ENCODE data around the gene SEMA3B.

Gene SEMA3B

DNA sequence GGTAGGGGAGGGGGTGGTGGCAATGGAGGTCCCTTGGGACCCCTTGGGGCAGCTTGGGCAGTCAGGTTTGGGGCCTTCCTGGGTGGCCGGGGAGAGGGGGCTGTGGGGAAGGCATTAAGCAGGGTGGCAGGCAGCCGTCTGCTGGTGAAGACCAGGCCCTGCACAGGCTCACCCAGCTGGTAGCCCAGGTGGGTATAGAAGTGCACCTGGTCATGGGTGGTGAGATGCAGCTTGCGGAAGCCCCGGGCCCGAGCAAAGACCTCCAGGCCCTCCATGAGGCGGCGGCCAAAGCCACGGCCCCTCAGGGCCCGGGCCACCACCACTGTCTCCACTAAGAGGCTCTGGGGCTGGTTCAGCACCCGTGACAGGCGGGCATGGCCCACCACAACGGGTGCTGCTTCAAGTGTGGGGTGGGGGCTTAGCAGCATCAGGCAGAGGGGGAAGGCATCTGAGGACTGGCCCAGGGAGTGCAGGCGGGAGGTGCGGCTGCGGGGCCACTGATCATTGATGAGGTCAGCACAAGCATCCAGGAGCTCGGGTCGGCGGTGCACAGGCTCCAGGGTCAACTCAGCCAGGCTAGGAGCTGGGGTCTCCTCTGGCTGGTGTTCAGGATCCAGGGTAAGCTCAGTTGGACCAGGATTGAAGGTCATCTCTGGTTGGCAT is 27.9 kb downstream of the SEMA3B start:
- no peak overlapping the region for H3K27ac ChIP-seq (ENCODE audit: poor library complexity, severe bottlenecking)
- no peak for ATAC-seq (ENCODE audit: low read depth)

GRCh38 chr3:50297384-50297775 is 28.4 kb downstream of the SEMA3B start:
- Histone ChIP-seq H3K27ac (ENCODE audit: poor library complexity, severe bottlenecking) (no peak overlapping the region), H3K4me1 (ENCODE audit: insufficient read depth, poor library complexity, severe bottlenecking) (peaks cover 9% of the 10 kb centered on the region), H3K27me3 (ENCODE audit: insufficient read depth, poor library complexity, severe bottlenecking) (no peaks in the 10 kb centered on the region), H3K4me3 (ENCODE audit: severe bottlenecking) (no peak overlapping the region), H3K36me3 (ENCODE audit: low read depth) (no peaks in the 10 kb centered on the region), H3K9me3 (ENCODE audit: severe bottlenecking) (no peaks in the 10 kb centered on the region)
- TF ChIP-seq CTCF (IDR thresholded peaks at IDR 0.05; ENCODE audit: poor library complexity, severe bottlenecking), result no peak
- ATAC-seq (ENCODE audit: low read depth), result no peak
- DNase-seq (ENCODE audit: low spot score), result no peak

More for the DNA sequence above, 27.9 kb downstream of the SEMA3B start:
- TF ChIP-seq CTCF (IDR thresholded peaks at IDR 0.05; ENCODE audit: poor library complexity, severe bottlenecking), result no peak
- Histone ChIP-seq H3K4me3 (ENCODE audit: severe bottlenecking) (no peak overlapping the region), H3K9me3 (ENCODE audit: severe bottlenecking) (no peaks in the 10 kb centered on the region), H3K4me1 (ENCODE audit: insufficient read depth, poor library complexity, severe bottlenecking) (peaks cover 9% of the 10 kb centered on the region), H3K27me3 (ENCODE audit: insufficient read depth, poor library complexity, severe bottlenecking) (no peaks in the 10 kb centered on the region), H3K36me3 (ENCODE audit: low read depth) (no peaks in the 10 kb centered on the region)
- no peak for DNase-seq (ENCODE audit: low spot score)

DNA sequence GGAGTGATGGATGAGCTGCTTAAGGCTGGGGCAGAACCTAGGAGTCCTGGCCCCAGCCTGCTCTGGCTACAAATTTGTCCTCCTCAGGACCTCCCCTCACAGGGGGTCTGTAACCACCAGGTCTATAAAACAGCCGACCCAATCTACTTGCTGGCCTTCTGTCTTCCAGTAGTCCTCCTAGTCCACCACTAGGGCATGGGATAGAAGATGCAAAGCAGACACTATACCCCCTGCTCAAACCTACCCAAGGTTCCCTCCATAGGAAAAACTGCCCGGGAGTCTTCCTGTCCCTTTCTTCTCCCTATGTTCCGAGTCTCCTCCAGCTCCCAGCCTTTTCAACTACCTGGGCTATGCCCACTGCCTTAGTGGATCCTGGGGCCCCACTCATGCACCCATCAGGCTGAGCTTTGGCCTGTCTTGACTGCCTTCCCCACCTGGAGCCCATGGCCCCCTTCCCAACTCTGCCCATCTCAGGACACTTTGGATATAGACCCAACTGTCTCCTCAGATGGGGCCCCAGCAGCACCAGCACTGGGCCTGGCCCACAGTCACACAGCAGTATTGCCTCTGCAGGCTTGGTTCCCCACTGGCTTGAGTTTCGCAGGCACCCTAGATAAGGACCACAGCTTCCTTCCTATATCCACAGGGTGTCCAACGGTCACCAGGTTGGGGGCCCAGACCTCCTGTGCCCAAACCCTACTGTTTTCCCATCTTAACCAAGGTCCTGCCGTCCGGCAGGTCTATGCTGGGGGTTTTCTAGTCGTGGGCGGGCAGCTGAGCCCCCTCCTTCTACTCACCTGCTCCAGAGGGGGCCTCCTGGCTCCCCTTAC is 29.2 kb downstream of the SEMA3B start:
- Histone ChIP-seq H3K27me3 (ENCODE audit: insufficient read depth, poor library complexity, severe bottlenecking) (no peaks in the 10 kb centered on the region), H3K27ac (ENCODE audit: poor library complexity, severe bottlenecking) (peak overlapping the region; percentile 95), H3K4me3 (ENCODE audit: severe bottlenecking) (peak overlapping the region; percentile 63), H3K36me3 (ENCODE audit: low read depth) (no peaks in the 10 kb centered on the region), H3K9me3 (ENCODE audit: severe bottlenecking) (no peaks in the 10 kb centered on the region), H3K4me1 (ENCODE audit: insufficient read depth, poor library complexity, severe bottlenecking) (peaks cover 9% of the 10 kb centered on the region)
- ATAC-seq (ENCODE audit: low read depth), result no peak
- no peak for DNase-seq (ENCODE audit: low spot score)
- no peak for TF ChIP-seq CTCF (IDR thresholded peaks at IDR 0.05; ENCODE audit: poor library complexity, severe bottlenecking)

- TF ChIP-seq CTCF (IDR thresholded peaks at IDR 0.05; ENCODE audit: poor library complexity, severe bottlenecking), result peak; percentile 35
- peak; percentile 99 for DNase-seq (ENCODE audit: low spot score)
- Histone ChIP-seq H3K4me1 (ENCODE audit: insufficient read depth, poor library complexity, severe bottlenecking) (peaks cover 9% of the 10 kb centered on the region), H3K9me3 (ENCODE audit: severe bottlenecking) (no peaks in the 10 kb centered on the region), H3K4me3 (ENCODE audit: severe bottlenecking) (peak within 1 kb of the TSS; percentile 63), H3K27ac (ENCODE audit: poor library complexity, severe bottlenecking) (peak within 1 kb of the TSS; percentile 95), H3K27me3 (ENCODE audit: insufficient read depth, poor library complexity, severe bottlenecking) (no peaks in the 10 kb centered on the region), H3K36me3 (ENCODE audit: low read depth) (no peaks in the 10 kb centered on the region)
- peak; percentile 77 for ATAC-seq (ENCODE audit: low read depth)
Measured at GRCh38 chr3:50298836-50299637, 30.1 kb downstream of the SEMA3B start, which contains the start of the genes HYAL3 and NAA80. TSS of gene HYAL3 (minus strand) at chr3:50299405. CDS start at chr3:50295602, 3,803 bp downstream. TSS of gene NAA80 (minus strand) at chr3:50299405. CDS start at chr3:50297463, 1,942 bp downstream.

Measured in RWPE2 (cell line).